HepG2 (cell line): Measurements from ENCODE around the gene TXN2. TPM values are rescaled to one million over a fixed set of nuclear protein-coding genes. Genes with fewer than 3 reads are reported as not detected.

ENCODE experiments used
- MAFK ChIP-seq, 2 experiments: IDR thresholded peaks in 1 of 2; conservative IDR thresholded peaks in 1 of 2; 2 replicates each; pipeline ENCODE4 v1.6.1; 2011; ENCODE audit warnings: improper control_type of control experiment in 2 of 2, low read length in 2 of 2
- SOX6 ChIP-seq, 2 experiments: fragments of 450-650 bp in 1 of 2; sonication (generic) in 1 of 2; formaldehyde crosslinking in 1 of 2; IDR thresholded peaks; 2 replicates each; pipeline versions ENCODE4 v1.4.0 to v1.6.1; 2017 to 2020; ENCODE audit warnings: antibody characterized with exemption in 1 of 2, mild to moderate bottlenecking in 1 of 2, missing genetic modification reagents in 1 of 2
- TCF12 ChIP-seq, 2 experiments: fragments of 450-650 bp in 1 of 2; sonication (generic) in 1 of 2; formaldehyde crosslinking in 1 of 2; IDR thresholded peaks; 2 replicates each; pipeline versions ENCODE4 v1.6.1 to v1.8.0; 2017 to 2022; ENCODE audit warnings: antibody characterized with exemption in 1 of 2, mild to moderate bottlenecking in 1 of 2, missing genetic modification reagents in 1 of 2, moderate library complexity in 1 of 2
- U2AF2 ChIP-seq: fragments of 200-400 bp; formaldehyde crosslinking; IDR thresholded peaks from 2 replicates; pipeline ENCODE4 v1.6.1; 2017; ENCODE audit warnings: low read depth, mild to moderate bottlenecking, low read length
- ZBTB7A ChIP-seq: sonication (generic); formaldehyde crosslinking; IDR thresholded peaks from 2 replicates; pipeline ENCODE4 v1.8.0; 2022; ENCODE audit warnings: mild to moderate bottlenecking, missing genetic modification reagents
- ZNF335 ChIP-seq: sonication (generic); formaldehyde crosslinking; IDR thresholded peaks from 2 replicates; pipeline ENCODE4 v1.4.0; 2020; ENCODE audit warnings: missing genetic modification reagents
- polyA plus RNA-seq, 8 experiments: library from polyadenylated mRNA; depleted of rRNA in 3 of 8; stranded (reverse) in 7 of 8; unstranded in 1 of 8; fragments of >200 nt; fragmentation: Illumina TruSeq in 4 of 8; extraction: Trizol in 4 of 8; gene quantifications; 2 replicates each; pipeline versions ENCODE4 v1.2.1 to v1.2.3, GENCODE V29; 2011 to 2016; ENCODE audit warnings: low read depth in 4 of 8, missing spikeins in 1 of 8, mixed read lengths in 1 of 8; ENCODE audit not compliant: insufficient read depth in 1 of 8
- total RNA-seq, 5 experiments: library from RNA; depleted of rRNA; stranded (reverse); fragments of >200 nt; fragmentation: Illumina TruSeq; extraction: Trizol; gene quantifications; 2 replicates each; pipeline ENCODE4 v1.2.3, GENCODE V29; 2016; ENCODE audit warnings: low read depth in 1 of 5
- TF ChIP-seq, protein P1 (sequence below): sonication (generic); formaldehyde crosslinking; IDR thresholded peaks from one replicate; pipeline ENCODE4 v1.5.1; 2020; ENCODE audit warnings: mild to moderate bottlenecking, missing genetic modification reagents; ENCODE audit errors: not compliant biosample characterization
- TF ChIP-seq, protein P2 (sequence below): IDR thresholded peaks from 2 replicates; pipeline ENCODE4 v1.6.1; 2018; ENCODE audit warnings: missing genetic modification reagents, mild to moderate bottlenecking, missing compliant biosample characterization
- TF ChIP-seq, protein P3 (sequence below): sonication (generic); formaldehyde crosslinking; conservative IDR thresholded peaks from 2 replicates; pipeline ENCODE4 v1.8.0; 2022; ENCODE audit warnings: missing genetic modification reagents
- TF ChIP-seq, protein P4 (sequence below): sonication (generic); formaldehyde crosslinking; IDR thresholded peaks from 2 replicates; pipeline ENCODE4 v1.4.0; 2020; ENCODE audit warnings: missing genetic modification reagents
- TF ChIP-seq, protein P5 (sequence below): IDR thresholded peaks from 2 replicates; pipeline ENCODE4 v1.6.1; 2016; ENCODE audit warnings: low read depth, control low read depth

Gene TXN2
- total and polyA plus RNA-seq, 2 of the 13 experiments (the other 11 are each of a cell fraction or from before 2014, with no cell fraction given): 41.4 to 109 TPM

DNA sequence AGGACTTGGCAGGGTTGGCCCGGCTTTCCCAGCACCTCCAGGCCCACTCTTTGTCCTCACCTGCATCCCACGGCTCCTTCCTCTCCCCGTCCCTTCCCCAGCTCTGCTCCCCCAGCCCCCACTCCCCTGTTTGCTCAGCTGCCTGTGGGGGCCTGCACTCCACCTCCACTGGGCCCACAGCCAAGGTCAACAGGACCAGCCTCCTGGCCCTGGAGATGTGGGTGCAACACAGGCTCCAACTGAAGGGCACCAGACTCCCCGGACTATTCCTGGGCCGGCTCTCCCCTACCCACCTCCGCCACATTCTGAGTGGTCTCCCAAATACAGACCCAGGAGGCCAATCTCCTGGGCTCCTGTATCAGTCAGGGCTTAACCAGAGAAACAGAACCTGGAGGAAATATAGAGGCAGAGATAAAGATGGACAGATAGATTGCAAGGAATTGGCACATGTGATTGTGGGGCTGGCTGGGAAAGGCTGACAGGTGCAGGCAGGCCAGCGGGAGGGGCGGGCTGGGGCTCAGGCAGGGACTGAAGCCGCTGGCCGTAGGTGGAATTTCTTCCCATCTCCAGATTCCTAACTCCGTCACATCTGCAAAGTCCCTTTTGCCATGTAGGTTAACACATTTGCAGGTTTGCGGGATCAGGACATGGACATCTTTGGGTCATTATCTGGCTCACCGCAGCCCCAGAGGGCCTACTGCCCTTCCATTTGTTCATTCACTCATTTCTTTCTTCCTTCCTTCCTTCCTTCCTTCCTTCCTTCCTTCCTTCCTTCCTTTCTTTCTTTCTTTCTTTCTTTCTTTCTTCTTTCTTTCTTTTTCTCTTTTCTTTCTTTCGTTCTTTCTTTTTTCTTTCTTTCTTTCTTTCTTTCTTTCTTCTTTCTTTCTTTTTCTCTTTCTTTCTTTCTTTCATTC lies 47.9 kb downstream of the TXN2 start (continued):
- TF ChIP-seq, protein P1, sequence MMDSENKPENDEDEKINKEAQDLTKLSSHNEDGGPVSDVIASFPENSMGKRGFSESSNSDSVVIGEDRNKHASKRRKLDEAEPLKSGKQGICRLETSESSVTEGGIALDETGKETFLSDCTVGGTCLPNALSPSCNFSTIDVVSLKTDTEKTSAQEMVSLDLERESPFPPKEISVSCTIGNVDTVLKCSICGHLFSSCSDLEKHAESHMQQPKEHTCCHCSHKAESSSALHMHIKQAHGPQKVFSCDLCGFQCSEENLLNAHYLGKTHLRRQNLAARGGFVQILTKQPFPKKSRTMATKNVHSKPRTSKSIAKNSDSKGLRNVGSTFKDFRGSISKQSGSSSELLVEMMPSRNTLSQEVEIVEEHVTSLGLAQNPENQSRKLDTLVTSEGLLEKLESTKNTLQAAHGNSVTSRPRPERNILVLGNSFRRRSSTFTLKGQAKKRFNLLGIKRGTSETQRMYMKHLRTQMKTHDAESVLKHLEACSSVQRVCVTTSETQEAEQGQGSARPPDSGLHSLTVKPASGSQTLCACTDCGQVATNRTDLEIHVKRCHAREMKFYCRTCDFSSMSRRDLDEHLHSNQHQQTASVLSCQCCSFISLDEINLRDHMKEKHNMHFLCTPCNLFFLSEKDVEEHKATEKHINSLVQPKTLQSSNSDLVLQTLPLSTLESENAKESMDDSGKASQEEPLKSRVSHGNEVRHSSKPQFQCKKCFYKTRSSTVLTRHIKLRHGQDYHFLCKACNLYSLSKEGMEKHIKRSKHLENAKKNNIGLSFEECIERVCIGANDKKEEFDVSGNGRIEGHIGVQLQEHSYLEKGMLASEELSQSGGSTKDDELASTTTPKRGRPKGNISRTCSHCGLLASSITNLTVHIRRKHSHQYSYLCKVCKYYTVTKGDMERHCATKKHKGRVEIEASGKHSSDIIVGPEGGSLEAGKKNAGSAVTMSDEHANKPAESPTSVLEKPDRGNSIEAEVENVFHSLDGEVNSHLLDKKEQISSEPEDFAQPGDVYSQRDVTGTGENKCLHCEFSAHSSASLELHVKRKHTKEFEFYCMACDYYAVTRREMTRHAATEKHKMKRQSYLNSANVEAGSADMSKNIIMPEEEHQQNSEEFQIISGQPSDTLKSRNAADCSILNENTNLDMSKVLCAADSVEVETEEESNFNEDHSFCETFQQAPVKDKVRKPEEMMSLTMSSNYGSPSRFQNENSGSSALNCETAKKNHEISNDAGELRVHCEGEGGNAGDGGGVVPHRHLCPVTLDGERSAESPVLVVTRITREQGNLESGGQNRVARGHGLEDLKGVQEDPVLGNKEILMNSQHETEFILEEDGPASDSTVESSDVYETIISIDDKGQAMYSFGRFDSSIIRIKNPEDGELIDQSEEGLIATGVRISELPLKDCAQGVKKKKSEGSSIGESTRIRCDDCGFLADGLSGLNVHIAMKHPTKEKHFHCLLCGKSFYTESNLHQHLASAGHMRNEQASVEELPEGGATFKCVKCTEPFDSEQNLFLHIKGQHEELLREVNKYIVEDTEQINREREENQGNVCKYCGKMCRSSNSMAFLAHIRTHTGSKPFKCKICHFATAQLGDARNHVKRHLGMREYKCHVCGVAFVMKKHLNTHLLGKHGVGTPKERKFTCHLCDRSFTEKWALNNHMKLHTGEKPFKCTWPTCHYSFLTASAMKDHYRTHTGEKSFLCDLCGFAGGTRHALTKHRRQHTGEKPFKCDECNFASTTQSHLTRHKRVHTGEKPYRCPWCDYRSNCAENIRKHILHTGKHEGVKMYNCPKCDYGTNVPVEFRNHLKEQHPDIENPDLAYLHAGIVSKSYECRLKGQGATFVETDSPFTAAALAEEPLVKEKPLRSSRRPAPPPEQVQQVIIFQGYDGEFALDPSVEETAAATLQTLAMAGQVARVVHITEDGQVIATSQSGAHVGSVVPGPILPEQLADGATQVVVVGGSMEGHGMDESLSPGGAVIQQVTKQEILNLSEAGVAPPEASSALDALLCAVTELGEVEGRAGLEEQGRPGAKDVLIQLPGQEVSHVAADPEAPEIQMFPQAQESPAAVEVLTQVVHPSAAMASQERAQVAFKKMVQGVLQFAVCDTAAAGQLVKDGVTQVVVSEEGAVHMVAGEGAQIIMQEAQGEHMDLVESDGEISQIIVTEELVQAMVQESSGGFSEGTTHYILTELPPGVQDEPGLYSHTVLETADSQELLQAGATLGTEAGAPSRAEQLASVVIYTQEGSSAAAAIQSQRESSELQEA (CRISPR knock-in tag): no peak
- TF ChIP-seq, protein P2, sequence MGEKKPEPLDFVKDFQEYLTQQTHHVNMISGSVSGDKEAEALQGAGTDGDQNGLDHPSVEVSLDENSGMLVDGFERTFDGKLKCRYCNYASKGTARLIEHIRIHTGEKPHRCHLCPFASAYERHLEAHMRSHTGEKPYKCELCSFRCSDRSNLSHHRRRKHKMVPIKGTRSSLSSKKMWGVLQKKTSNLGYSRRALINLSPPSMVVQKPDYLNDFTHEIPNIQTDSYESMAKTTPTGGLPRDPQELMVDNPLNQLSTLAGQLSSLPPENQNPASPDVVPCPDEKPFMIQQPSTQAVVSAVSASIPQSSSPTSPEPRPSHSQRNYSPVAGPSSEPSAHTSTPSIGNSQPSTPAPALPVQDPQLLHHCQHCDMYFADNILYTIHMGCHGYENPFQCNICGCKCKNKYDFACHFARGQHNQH (CRISPR knock-in tag): peak; percentile 79; the same call in 1 of the 2 replicates
- TF ChIP-seq, protein P3, sequence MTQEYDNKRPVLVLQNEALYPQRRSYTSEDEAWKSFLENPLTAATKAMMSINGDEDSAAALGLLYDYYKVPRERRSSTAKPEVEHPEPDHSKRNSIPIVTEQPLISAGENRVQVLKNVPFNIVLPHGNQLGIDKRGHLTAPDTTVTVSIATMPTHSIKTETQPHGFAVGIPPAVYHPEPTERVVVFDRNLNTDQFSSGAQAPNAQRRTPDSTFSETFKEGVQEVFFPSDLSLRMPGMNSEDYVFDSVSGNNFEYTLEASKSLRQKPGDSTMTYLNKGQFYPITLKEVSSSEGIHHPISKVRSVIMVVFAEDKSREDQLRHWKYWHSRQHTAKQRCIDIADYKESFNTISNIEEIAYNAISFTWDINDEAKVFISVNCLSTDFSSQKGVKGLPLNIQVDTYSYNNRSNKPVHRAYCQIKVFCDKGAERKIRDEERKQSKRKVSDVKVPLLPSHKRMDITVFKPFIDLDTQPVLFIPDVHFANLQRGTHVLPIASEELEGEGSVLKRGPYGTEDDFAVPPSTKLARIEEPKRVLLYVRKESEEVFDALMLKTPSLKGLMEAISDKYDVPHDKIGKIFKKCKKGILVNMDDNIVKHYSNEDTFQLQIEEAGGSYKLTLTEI: no peak
- TF ChIP-seq U2AF2: no peak
- TF ChIP-seq TCF12 (IDR thresholded peaks at IDR 0.05): no peak
- peak; percentile 100 for TF ChIP-seq TCF12 (CRISPR knock-in tag; IDR thresholded peaks at IDR 0.05)
- TF ChIP-seq, protein P4, sequence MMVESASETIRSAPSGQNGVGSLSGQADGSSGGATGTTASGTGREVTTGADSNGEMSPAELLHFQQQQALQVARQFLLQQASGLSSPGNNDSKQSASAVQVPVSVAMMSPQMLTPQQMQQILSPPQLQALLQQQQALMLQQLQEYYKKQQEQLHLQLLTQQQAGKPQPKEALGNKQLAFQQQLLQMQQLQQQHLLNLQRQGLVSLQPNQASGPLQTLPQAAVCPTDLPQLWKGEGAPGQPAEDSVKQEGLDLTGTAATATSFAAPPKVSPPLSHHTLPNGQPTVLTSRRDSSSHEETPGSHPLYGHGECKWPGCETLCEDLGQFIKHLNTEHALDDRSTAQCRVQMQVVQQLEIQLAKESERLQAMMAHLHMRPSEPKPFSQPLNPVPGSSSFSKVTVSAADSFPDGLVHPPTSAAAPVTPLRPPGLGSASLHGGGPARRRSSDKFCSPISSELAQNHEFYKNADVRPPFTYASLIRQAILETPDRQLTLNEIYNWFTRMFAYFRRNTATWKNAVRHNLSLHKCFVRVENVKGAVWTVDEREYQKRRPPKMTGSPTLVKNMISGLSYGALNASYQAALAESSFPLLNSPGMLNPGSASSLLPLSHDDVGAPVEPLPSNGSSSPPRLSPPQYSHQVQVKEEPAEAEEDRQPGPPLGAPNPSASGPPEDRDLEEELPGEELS: peak; percentile 71
- TF ChIP-seq MAFK (conservative IDR thresholded peaks at IDR 0.05 in 1 of 2, IDR thresholded peaks at IDR 0.05 in 1 of 2; ENCODE audit: low read length in 2 of 2): no peak
- TF ChIP-seq, protein P5, sequence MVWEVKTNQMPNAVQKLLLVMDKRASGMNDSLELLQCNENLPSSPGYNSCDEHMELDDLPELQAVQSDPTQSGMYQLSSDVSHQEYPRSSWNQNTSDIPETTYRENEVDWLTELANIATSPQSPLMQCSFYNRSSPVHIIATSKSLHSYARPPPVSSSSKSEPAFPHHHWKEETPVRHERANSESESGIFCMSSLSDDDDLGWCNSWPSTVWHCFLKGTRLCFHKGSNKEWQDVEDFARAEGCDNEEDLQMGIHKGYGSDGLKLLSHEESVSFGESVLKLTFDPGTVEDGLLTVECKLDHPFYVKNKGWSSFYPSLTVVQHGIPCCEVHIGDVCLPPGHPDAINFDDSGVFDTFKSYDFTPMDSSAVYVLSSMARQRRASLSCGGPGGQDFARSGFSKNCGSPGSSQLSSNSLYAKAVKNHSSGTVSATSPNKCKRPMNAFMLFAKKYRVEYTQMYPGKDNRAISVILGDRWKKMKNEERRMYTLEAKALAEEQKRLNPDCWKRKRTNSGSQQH (CRISPR knock-in tag): no peak
- TF ChIP-seq ZBTB7A: 0 out of 2 replicates have a peak, but pooled peaks have one; percentile 30
- TF ChIP-seq SOX6 (IDR thresholded peaks at IDR 0.05): no peak
- TF ChIP-seq SOX6 (CRISPR knock-in tag; IDR thresholded peaks at IDR 0.05): peak; percentile 74
- TF ChIP-seq ZNF335 (CRISPR knock-in tag): no peak
